Fibroblast of skin of back (primary cell): ENCODE measurements around the gene KCNH1.
A peak's percentile ranks its signal among the peaks of the same experiment; 100 is the strongest.
"Not testable (repeated sequence)": the region's sequence is repeated elsewhere in the genome, so short reads cannot be mapped to it uniquely, and the experiment has no call there.

Experiments used
- DNase-seq: peaks from one replicate; pipeline ENCODE4 v3.0.0-alpha.2; 2013

KCNH1 gene

DNA sequence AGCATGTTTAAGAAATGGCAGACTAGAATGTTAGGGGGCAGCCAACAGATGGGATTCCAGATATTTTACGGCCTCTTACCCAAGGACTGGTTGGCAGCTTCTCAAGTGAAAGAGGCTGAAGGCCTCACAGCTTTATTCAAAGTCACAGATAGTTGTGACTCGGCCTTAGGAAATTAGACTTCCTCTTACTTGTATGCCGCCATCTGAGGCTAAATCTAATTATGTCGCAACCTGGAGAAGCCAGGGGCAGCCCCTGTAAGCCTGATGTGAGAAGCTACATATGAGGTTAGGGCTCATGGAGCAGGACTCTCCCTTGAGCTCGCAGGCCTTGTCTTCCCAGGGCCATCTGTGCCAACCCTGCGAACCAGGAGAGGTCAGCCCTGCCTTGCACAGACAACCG, 452.8 kb downstream of the KCNH1 start:
- DNase-seq: no peak

DNA sequence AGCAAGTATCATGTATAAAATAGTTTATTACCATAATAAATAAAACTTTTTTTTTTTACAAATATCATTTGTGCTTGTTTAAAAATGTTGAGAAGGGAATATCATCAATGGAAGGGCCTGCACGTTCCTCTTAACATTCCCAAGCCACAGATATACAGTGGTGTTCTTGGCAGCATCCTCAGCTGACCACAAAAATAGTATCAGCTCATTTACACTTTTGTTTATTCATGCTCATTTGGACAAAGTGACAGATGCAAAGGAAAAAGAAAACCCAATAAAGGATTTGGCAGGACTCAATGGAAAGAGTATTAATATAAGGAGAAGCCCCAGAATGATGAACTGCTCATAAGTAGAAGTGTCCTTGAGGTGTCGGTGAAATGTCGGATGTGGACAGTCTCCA, 455.6 kb downstream of the KCNH1 start:
- DNase-seq: no peak

DNA sequence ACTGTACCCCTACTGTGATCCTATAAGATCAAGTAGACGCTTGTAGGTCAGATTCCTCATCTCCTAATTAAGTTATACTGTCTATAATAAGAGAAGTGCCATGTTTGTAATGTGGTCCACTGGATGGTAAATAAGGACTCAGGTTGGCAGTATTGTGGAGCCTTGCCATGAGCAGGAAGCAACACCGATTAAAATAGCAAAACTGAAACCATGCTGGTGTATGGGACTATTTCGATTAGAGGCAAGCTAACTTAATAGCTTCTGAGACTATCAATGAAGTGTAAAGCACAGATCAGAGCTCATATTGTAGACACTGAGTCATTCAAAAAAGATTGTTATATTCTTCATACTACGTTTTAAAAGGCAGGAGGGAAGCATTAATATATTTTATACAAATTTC, 456.4 kb downstream of the KCNH1 start:
- DNase-seq: no peak

DNA sequence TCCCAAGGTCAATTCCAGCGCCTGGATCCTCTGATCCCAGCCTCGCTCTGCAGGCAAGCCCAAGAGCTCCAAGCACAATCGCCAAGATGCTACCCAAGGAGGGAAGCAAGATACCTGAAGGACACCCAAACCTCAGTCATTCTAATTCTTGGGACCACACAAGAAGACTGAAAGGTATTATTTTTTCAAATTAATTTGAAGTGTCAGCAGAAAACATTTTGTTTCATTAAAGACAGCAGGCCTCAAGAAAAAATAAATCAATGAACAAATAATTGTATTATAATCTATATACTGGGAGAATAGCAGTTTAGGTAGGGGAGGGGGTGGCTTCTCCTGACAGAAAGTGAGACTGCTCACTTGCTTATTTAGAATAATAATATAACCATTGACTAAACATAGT, 457.4 kb downstream of the KCNH1 start:
- DNase-seq: no peak

DNA sequence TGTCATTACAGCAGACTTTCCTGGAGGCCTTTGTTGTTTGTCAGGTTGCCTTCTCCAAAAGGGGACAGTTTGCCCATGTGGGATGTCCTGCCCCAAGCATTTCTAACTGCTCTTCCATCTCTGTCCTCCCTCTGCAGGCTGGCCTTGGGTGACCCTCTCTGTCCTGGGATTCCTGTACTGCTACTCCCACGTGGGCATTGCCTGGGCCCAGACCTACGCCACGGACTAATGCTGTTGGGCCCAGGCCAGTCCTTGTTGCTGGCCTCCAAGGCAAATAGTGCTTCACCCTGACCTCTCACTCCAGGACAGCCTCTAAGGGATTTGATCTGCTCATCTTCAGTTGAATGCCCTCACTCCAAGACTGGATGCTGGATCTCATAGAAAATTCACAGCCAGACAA, 459.8 kb downstream of the KCNH1 start:
- no peak for DNase-seq

DNA sequence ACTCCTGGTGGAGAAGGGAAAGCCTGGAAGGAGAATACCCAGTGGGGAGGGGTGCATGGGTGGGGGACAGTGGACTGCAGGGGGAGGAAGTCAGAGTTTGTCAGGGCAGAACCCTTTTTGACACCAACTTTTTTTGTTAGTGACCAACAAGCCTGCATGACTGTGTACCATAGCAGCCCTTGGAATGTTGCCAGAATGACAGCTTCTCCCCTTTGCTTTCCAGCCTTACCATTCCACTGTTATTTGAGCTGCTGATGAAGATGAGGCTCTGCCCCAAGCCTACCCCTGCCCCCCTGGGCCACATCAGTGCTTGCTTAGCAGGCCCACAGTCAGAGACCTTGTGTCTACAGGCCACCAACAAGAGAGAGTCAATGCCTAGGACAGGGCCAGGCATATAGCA, 464.0 kb downstream of the KCNH1 start:
- no peak for DNase-seq

DNA sequence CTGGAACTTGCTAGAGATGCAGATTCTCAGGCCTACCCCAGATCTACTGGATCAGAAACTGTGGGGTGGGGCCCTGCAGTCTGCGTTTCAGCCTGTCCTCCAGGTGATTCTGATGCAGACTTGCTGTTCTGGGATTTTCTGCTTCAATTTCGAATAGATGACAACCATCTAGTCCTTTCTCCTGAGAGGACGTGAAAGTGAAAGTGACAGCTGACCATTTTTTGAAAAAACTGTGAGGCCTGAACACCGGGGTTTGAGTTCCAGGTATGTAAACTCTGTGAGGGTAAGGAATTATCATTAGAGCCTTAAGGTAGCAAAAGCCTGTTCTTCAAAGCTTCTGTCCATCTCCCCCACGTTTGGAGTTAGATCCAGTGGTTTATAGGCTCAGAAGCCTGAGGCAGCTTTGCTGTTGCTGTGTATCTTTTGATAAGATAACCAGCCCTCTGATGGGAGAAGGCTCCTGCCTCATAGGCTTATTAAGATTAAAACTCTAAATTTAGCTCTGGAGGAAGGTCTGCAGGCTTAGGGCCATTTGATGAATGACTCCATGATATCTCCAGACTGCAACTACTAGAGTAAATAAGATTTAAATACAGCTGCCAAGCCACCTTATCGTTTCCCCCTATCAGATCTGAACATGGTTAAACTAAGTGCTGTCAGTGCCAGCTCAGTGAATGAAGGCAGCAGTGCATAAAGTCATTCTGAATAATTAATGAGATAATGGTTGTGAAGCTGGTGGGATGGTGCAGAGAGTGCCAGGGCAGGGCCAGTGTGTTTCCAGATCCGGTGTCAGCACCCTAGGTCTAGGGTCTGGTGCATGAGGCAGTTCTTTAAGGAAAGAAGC, 470.0 kb downstream of the KCNH1 start:
- DNase-seq: no peak

DNA sequence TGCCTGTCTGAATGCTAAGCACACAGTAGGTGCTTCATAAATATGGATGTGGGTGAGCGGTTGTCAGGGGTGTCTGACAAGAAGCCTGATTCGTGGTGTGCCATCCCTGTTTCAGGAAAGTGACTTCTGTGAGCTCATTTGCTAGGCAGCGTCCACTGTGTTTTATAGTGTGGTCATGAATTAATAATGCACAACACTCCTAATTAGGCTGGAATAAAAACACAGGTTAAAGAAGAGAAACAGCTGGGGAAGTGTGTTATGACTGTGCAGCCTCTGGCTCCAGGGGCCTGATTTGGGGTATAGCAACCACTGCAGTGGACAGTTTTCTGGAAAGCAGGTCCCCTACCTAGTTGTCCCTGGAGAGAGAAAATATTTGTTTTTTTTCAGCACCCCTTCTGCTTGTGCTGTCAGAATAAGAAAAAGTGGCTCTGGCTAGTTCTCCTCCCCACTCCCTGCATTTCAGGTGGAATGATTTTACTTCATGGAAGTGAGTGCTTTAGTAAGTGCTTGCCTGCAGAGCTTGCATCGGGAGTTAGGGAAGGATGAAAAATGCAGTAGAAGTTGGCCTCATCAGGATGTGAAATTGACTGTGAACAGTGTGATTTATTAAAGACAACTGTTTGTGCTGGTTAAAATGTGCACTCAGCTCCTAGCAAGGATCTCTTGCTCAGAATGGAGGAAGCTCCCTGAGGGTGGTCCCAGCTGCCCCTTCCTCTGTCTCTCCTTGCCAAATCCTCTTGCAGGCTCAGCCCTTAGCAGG, 471.5 kb downstream of the KCNH1 start:
- no peak for DNase-seq

DNA sequence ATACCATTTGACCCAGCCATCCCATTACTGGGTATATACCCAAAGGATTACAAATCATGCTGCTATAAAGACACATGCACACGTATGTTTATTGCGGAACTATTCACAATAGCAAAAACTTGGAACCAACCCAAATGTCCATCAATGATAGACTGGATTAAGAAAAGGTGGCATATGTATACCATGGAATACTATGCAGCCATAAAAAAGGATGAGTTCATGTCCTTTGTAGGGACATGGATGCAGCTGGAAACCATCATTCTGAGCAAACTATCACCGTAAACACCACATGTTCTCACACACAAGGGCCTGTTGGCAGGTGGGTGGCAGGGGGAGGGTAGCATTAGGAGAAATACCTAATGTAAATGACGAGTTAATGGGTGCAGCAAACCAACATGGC, 472.4 kb downstream of the KCNH1 start:
- not testable (repeated sequence) for DNase-seq

DNA sequence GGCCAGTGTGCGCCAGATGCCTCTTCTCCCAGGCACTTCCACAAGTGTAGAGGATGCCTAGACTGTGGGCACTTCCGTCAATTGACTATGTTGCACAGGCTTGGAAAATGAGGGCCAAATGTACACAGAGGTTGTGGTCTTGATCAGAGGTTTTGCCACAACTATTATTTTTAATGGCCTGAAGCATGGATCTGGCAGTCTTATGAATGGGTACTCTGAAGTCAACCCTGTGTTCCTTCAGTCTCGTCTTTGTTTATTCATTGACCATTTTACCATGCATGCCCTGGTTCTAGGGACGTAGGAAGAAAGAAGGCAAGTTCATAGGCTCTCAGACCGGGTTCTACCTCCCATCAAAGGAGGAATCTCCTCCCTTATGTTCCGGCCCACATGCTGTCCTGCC, 476.1 kb downstream of the KCNH1 start:
- DNase-seq: no peak

DNA sequence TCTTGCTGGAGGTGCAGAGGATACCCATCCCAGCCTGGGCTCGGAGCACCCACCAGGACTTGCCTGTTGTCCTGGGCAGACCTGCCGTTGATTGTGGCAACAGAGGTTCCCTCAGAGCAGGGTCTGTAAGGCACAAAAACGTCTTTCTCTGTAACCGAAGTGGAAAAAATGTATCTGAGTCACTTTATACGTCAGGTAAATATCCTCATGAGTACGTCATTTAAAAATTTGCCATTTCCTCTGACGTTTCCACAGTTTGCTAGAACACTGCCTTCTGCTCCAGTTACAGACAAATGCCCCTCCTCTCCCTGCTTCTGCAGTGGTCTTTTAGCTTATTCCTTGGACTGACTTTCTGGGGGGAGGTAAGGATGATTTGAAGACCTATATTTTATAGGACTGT, 478.4 kb downstream of the KCNH1 start:
- DNase-seq: peak; percentile 34

DNA sequence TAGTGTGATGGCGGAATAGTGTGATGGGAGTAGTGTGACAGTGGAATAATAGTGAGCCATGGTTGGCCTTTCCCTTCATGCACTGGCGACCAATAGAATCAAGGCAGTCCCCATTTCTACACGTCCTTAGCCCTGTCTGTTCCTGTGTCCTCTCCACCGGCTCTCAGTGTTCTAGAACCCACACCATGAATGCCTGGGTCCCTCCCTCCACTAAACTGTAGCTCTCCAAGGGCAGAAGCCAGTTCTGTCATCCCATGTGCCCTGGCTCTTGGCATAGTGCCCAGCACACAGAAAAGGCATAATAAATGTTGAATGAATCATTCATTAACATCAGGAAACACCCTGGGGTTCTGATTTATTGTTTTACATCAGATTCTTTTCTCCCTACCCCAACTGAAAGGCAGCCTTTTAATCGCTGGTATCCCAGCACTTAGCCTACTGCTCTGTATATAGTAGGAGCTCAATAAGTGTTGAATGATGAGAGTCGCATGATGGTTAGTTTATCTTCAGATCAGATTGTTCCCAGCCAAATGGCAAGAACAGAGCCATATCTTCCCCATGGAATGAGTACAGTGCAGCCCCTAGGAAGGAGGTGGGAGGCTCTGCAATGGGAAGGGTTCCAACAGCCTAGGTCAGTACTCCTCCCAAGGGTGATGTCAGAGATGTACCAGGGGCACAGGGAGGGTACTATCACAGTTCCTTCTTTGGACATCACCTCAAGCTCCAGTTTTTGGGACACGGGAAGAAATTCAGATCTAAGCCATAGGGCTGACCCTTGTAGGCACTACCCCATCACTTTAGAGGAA, 479.6 kb downstream of the KCNH1 start:
- DNase-seq: peak; percentile 48

DNA sequence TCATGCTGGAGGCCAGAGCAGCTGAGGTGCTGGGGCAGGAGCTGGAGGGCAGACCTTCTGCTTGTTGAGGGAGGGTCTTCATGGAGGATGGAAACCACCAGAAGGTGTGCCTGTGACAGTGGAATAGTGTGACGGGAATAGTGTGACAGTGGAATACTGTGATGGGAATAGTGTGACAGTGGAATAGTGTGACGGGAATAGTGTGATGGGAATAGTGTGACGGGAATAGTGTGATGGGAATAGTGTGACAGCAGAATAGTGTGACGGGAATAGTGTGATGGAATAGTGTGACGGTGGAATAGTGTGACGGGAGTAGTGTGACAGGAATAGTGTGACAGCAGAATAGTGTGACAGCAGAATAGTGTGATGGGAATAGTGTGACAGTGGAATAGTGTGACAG, 480.2 kb downstream of the KCNH1 start:
- DNase-seq: peak; percentile 4

DNA sequence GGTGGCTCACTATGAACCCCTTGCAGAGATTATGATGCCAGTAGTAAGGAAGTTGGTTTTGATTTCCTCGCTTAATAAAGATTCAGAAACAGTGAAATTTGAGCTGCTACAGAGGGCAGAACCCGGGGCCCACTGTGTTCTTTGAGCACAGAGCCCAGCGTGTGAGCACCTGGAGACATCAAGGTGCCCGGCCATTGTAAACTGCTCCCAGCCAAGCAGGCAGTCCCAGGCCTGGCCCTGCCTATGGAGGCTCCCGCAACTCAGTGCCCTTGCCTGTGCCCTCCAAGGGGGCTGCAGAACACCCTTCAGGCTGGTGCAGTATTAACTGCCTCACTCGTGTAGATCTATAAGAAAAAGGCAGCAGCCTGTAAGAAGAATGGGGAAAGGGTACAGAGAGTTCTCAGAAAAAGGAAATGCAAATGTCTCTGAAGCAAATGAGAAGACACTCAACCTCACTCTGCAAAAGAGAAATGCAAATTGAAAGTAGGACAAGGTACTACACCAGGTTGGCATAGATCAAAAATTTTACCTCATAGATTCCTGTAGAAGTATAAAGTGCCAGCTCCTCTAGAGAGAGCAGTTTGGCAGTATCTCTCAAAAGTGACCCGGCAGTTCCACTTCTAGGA, 481.5 kb downstream of the KCNH1 start:
- no peak for DNase-seq

DNA sequence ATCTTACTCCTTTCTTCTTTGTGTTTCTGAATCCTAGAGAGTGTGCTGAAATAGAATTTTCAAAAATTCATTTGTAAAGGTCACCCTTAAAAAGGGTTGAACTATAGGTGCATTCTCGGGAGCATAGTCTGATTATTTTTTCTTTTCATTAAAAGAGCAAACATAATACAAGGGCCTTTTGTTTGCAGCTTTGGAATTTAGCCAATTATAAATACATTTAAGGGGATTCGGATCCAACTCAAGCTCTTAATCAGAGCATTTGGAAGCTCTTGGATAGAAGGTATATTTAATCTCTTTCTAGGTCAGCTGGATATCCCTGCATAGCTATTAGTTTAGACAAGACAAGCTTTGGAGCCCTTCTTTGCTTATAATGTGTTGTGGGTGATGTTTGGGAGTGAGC, 483.5 kb downstream of the KCNH1 start:
- no peak for DNase-seq

DNA sequence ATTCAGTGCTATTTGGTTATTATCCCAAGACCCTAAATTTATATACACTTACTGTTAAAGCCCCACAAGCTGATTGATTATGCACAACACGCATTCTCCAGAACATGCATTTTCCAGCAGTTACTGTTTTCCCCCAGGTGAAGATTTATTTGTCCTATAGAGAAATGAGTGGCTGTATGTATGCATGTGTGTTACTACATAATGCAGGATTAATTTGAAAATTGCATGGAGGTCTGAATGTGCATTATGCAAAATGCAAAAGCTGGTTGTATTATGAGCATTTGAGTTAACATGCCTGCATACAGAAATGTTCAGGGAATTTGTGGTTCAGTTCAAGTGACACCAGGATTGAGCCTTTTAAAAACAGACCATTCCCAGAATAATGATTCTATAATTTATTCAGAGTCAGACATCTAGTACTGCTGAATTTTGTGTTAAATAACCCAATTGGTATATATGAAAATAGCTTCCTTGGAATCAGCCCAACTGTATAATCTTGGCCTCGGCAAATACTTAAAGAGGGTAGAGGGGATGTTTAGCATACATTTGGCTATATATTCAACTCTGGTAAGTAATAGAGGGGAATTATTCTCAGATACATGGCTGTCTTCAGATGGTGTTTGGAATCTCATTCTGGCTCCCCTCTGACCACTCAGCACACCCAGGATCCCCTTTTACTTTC, 485.2 kb downstream of the KCNH1 start:
- DNase-seq: no peak

DNA sequence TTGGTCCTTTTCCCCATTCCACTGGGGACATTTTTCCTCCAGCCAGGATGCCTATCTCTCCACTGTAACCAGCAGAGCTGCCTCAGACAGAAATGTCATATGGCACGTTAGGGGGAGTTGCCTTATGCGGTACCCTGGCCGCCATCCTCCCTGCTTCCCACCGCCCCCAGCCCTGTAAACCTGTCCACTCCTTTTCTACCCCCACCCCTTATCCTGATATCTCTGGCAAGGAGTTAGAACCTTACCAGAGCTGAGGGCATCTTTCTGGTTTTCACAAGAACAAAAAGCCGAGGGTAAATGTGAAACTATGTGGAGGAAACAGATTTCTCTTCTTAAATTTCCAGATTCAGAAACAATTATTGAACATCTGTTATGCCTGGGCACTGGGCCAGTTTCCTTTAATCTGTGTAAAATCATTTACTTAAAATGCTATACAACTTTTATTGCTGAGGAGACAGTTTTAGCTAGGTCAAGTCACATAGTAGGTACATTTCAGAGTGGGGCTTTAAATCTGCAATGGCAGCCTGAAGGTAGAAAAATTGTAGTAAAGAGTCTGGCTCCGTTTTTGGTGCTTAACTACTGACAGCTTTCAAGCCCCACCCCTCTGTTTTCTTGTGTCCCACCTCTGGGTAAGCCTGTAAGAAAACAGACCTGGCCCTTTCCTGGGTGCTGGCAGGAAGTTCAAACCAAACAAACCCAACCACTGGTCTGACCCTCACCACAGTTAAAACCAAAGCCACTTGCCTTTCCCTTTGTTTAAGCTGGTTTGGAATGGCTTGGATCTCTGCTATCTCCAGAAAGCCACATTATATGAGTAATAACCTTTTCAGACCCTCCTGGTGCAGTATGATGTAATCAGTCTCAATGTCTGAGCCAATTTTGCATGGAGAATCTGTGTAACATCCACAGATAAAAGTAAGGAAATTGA, 486.3 kb downstream of the KCNH1 start:
- DNase-seq: peak; percentile 72

DNA sequence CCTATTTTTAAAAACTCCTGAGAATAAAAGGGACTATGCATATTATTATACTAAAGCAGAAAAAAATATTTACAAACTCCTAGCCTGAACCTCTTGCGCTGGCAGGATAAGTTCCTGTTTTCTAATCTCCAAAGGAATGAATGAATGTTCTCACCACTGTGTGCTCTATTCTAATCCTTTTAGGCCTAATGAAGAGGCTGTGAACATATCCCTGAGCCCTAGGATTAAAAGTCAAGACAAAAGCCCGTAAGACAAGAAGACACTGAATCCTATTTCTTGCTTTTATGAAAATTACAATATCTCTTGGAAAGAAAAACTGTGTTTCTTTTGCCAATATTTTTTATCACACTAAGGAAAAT, 487.7 kb downstream of the KCNH1 start:
- no peak for DNase-seq

DNA sequence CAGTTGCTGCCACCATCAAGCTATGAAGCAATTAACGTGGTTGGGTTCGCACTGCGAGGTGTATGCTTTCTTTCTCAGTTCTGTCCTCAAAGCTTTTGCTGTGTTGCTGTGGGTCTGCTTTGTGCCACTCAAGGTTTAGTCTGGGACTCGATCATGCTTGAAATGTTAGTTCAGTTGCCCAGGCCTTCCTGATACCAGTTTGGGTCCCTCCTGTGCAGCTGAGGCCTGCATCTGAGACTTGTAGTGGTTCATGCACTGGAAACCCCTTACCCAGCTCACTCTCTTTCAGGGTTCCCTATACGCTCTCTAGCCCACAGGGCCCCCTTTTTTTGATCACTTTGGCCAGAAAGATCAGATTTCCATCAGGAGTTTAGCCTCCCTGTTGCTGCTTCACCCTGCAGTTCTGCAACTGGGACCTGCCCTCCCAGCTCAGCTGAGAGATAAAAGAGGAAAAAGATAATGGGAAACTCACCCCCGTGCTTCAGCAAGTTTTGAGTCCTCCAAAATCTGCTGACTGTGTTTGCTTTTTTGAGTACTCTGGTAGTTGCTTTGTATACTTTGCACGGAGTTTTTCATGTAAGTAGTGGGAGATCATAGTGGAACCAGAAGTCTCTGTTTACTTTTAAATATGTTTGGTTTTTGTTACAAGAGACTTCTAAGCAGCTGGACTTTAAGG, 488.2 kb downstream of the KCNH1 start:
- DNase-seq: no peak

DNA sequence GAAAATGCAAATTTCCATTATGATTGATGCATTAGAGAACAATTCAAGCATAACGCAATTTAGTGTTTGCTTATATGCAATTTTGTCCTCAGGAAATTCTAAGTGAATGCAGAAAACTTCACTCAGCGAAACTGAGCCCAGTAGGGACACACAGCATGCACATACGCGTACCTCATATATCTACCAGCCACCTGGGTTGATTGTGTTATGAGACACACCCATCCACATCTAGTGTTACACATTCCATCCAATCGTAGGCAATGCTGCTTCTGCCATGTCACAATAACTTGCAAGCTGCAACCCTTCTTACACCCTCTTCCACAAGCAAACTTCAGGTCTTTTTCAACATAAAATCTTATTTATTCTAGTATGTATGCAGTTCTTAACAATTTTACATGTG, 492.4 kb downstream of the KCNH1 start:
- no peak for DNase-seq

DNA sequence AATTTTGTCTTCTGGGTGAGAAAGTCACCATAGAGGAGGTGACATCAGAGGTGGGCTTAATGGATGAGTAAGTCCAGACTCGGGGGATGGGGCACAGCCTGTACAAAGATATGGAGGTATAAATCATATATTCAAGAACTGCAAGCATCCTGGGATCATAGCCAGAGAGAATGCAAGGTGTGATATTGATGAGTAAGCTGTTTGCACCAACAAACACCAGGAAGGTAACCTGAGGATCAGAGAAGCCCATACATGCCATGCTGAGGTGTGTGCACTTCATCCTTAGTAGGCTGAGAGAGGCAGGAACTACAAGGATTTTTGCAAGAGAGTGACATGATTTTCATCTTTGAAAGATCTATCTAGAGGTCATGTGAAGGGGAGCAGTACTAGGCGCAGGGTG, 498.8 kb downstream of the KCNH1 start:
- no peak for DNase-seq
